RWPE2 (cell line): ENCODE results near the gene ITGA4.
A peak's percentile ranks its signal among the peaks of the same experiment; 100 is the strongest.

Experiments used
- ATAC-seq: fragments of 200-7000 bp; cut with Tn5 transposase; 3 replicates; pipeline ENCODE4 v1.9.1; 2021; ENCODE audit warnings: low read depth
- DNase-seq: peaks from one replicate; pipeline ENCODE4 v3.0.0-alpha.2; 2020; ENCODE audit warnings: low spot score
- H3K27ac ChIP-seq: fragments of 450-650 bp; 2 replicates; pipeline ENCODE4 v1.5.1; 2017; ENCODE audit warnings: mild to moderate bottlenecking; ENCODE audit not compliant: poor library complexity, severe bottlenecking
- H3K27me3 ChIP-seq: fragments of 250-450 bp; sonication (Bioruptor Pico); 2 replicates; pipeline ENCODE4 v1.5.1; 2021; ENCODE audit warnings: mild to moderate bottlenecking, moderate library complexity; ENCODE audit not compliant: insufficient read depth, poor library complexity, severe bottlenecking
- H3K36me3 ChIP-seq: fragments of 250-450 bp; sonication (Bioruptor Pico); 2 replicates; pipeline ENCODE4 v1.5.1; 2020; ENCODE audit warnings: low read depth, mild to moderate bottlenecking, moderate library complexity
- H3K4me1 ChIP-seq: fragments of 250-450 bp; sonication (Bioruptor Pico); 2 replicates; pipeline ENCODE4 v1.5.1; 2021; ENCODE audit warnings: mild to moderate bottlenecking, moderate library complexity; ENCODE audit not compliant: insufficient read depth, poor library complexity, severe bottlenecking
- H3K4me3 ChIP-seq: fragments of 250-450 bp; sonication (Bioruptor Pico); 2 replicates; pipeline ENCODE4 v1.5.1; 2021; ENCODE audit warnings: mild to moderate bottlenecking, moderate library complexity; ENCODE audit not compliant: severe bottlenecking
- H3K9me3 ChIP-seq: fragments of 250-450 bp; sonication (Bioruptor Pico); 2 replicates; pipeline ENCODE4 v1.5.1; 2021; ENCODE audit warnings: mild to moderate bottlenecking, moderate library complexity; ENCODE audit not compliant: severe bottlenecking
- CTCF ChIP-seq: fragments of 450-650 bp; IDR thresholded peaks from one replicate; pipeline ENCODE4 v1.5.1; 2017; ENCODE audit warnings: mild to moderate bottlenecking, moderate library complexity; ENCODE audit not compliant: poor library complexity, severe bottlenecking

ITGA4 gene

GRCh38 chr2:181465676-181466375 is 8.6 kb downstream of the ITGA4 start:
- TF ChIP-seq CTCF, result no peak
- no peak overlapping the region for H3K4me3 ChIP-seq
- H3K4me1 ChIP-seq, result no peaks in the 10 kb centered on the region
- no peaks in the 10 kb centered on the region for H3K9me3 ChIP-seq
- H3K27ac ChIP-seq, result no peak overlapping the region
- no peaks in the 10 kb centered on the region for H3K36me3 ChIP-seq
- ATAC-seq, result 0 out of 3 replicates have a peak, but pooled peaks have one; percentile 40
- H3K27me3 ChIP-seq, result no peaks in the 10 kb centered on the region
- no peak for DNase-seq

- DNase-seq (peak; percentile 51), ATAC-seq (peak; percentile 45; the same call in 1 of the 3 replicates)
- no peaks in the 10 kb centered on the region for H3K36me3 ChIP-seq
- H3K9me3 ChIP-seq, result no peaks in the 10 kb centered on the region
- H3K27me3 ChIP-seq, result no peaks in the 10 kb centered on the region
- no peaks in the 10 kb centered on the region for H3K4me1 ChIP-seq
- no peak overlapping the region for H3K4me3 ChIP-seq
- H3K27ac ChIP-seq, result no peak overlapping the region
- TF ChIP-seq CTCF, result peak; percentile 92
Measured at GRCh38 chr2:181466661-181467576, 9.7 kb downstream of the ITGA4 start.

GRCh38 chr2:181467966-181468707 is 11.0 kb downstream of the ITGA4 start:
- H3K27ac ChIP-seq, result no peak overlapping the region

GRCh38 chr2:181468811-181469210 is 11.6 kb downstream of the ITGA4 start:
- no peak overlapping the region for H3K4me3 ChIP-seq
- no peaks in the 10 kb centered on the region for H3K27me3 ChIP-seq
- H3K9me3 ChIP-seq, result no peaks in the 10 kb centered on the region
- DNase-seq (no peak), ATAC-seq (no peak)
- TF ChIP-seq CTCF, result no peak
- H3K27ac ChIP-seq, result no peak overlapping the region
- H3K4me1 ChIP-seq, result no peaks in the 10 kb centered on the region
- no peaks in the 10 kb centered on the region for H3K36me3 ChIP-seq

More at GRCh38 chr2:181467966-181468707, 11.0 kb downstream of the ITGA4 start:
- Histone ChIP-seq H3K4me3 (no peak overlapping the region), H3K4me1 (no peaks in the 10 kb centered on the region), H3K27me3 (no peaks in the 10 kb centered on the region), H3K9me3 (no peaks in the 10 kb centered on the region), H3K36me3 (no peaks in the 10 kb centered on the region)
- DNase-seq, result no peak
- no peak for TF ChIP-seq CTCF
- ATAC-seq, result no peak
